K562 (cell line): Measurements from ENCODE around the gene PLEKHA1. TPM values are rescaled to one million over a fixed set of nuclear protein-coding genes. Genes with fewer than 3 reads are reported as not detected.

Experiments
- ATAC-seq: fragments of 200-7000 bp; cut with Tn5 transposase; 3 replicates; pipeline ENCODE4 v1.9.1; 2020; ENCODE audit warnings: moderate library complexity
- BruUV-seq: library from RNA; stranded (reverse); fragments of 400-500 nt; replicated peaks from 2 replicates; lab custom pipeline; 2021; lab: Mats Ljungman, UMichigan
- CTCF ChIA-PET: fragments of 300-600 bp; formaldehyde crosslinking; extraction: SDS; loops from one replicate; lab custom pipeline; 2021; ENCODE audit warnings: low intra/inter-chr PET ratio; lab: Yijun Ruan, JAX
- POLR2A ChIA-PET: fragments of 300-600, 350-650 bp; sonication (Branson Sonifier 250); formaldehyde crosslinking; extraction: SDS; loops from one replicate; lab custom pipeline; 2021; ENCODE audit warnings: antibody characterized with exemption, inconsistent platforms; lab: Yijun Ruan, JAX
- DNase-seq, 4 experiments: peaks; one replicate each; pipeline versions ENCODE4 v3.0.0 to v3.0.0-alpha.2; 2011 to 2018; ENCODE audit warnings: low spot score in 3 of 4, mixed read lengths in 3 of 4; ENCODE audit errors: extremely low read depth in 1 of 4
- FAIRE-seq: peaks from 2 replicates; lab custom pipeline; 2011; peaks lifted over from hg19 to GRCh38; lab: Jason Lieb, UNC
- H2AFZ ChIP-seq: 2 replicates; pipeline ENCODE4 v1.6.0; 2011; ENCODE audit warnings: low read depth, low read length, control low read depth, inconsistent platforms
- H3K27ac ChIP-seq: fragments of 200-600 bp; 3 replicates; pipeline ENCODE4 v1.8.0; 2011; ENCODE audit warnings: low read depth, mild to moderate bottlenecking, control low read depth, inconsistent platforms, low read length, moderate library complexity, mixed read lengths; ENCODE audit errors: extremely low read depth
- H3K27me3 ChIP-seq, 2 experiments: fragments of 300-600 bp in 1 of 2; 2 replicates in 1 of 2; 3 replicates in 1 of 2; pipeline versions ENCODE4 v1.6.0 to v1.8.0; 2011; ENCODE audit warnings: inconsistent platforms in 2 of 2, low read length in 2 of 2, mild to moderate bottlenecking in 1 of 2, mixed read lengths in 1 of 2, moderate library complexity in 1 of 2; ENCODE audit not compliant: control insufficient read depth in 2 of 2, insufficient read depth in 2 of 2
- H3K36me3 ChIP-seq: fragments of 300-600 bp; 3 replicates; pipeline ENCODE4 v1.8.0; 2011; ENCODE audit warnings: mild to moderate bottlenecking, low read length, inconsistent platforms; ENCODE audit not compliant: control insufficient read depth, insufficient read depth
- H3K4me1 ChIP-seq, 2 experiments: fragments of 200-600 bp in 1 of 2; replicated peaks in 1 of 2; 2 replicates in 1 of 2; 3 replicates in 1 of 2; pipeline versions ENCODE4 v1.5.1 to v1.8.0; 2011; ENCODE audit warnings: inconsistent platforms in 2 of 2, low read length in 2 of 2, mild to moderate bottlenecking in 1 of 2, mixed read lengths in 1 of 2, moderate library complexity in 1 of 2; ENCODE audit not compliant: control insufficient read depth in 2 of 2, insufficient read depth in 2 of 2
- H3K4me2 ChIP-seq: 2 replicates; pipeline ENCODE4 v1.6.1; 2011; ENCODE audit warnings: low read length, control low read depth, inconsistent platforms, mixed read lengths; ENCODE audit not compliant: insufficient read depth
- H3K4me3 ChIP-seq: fragments of 200-600 bp; sonication (generic), shearing (Covaris generic); 2 replicates; pipeline ENCODE4 v1.5.1; 2016; ENCODE audit warnings: control low read depth, inconsistent platforms
- H3K79me2 ChIP-seq: fragments of 200-600 bp; 3 replicates; pipeline ENCODE4 v1.8.0; 2011; ENCODE audit warnings: low read length, inconsistent platforms; ENCODE audit not compliant: control insufficient read depth, insufficient read depth
- H3K9ac ChIP-seq, 2 experiments: 2 replicates each; pipeline versions ENCODE4 v1.6.0 to v1.6.1; 2011; ENCODE audit warnings: low read depth in 2 of 2, low read length in 2 of 2, control low read depth in 1 of 2, inconsistent platforms in 1 of 2, mild to moderate bottlenecking in 1 of 2, mixed read lengths in 1 of 2; ENCODE audit not compliant: insufficient read depth in 1 of 2
- H3K9me1 ChIP-seq: one replicate; pipeline ENCODE4 v1.6.0; 2011; ENCODE audit warnings: inconsistent platforms, mild to moderate bottlenecking, low read length, moderate library complexity; ENCODE audit not compliant: control insufficient read depth, insufficient read depth
- H3K9me3 ChIP-seq: replicated peaks from 2 replicates; pipeline ENCODE4 v1.5.1; 2011; ENCODE audit warnings: low read depth, low read length, inconsistent platforms; ENCODE audit not compliant: control insufficient read depth, insufficient read depth
- H4K20me1 ChIP-seq: replicated peaks from 2 replicates; pipeline ENCODE4 v1.6.1; 2011; ENCODE audit warnings: low read length, inconsistent platforms, mixed read lengths; ENCODE audit not compliant: control insufficient read depth, insufficient read depth
- FOSL1 ChIP-seq: fragments of 200-800 bp; sonication (Bioruptor generic); conservative IDR thresholded peaks from 2 replicates; pipeline ENCODE4 v1.6.1; 2016; ENCODE audit warnings: missing genetic modification characterization, missing compliant biosample characterization
- MBD1 ChIP-seq: fragments of 250-450 bp; sonication (Bioruptor Pico); IDR thresholded peaks from 2 replicates; pipeline ENCODE4 v1.8.0; 2022; ENCODE audit warnings: inconsistent platforms
- ZSCAN29 ChIP-seq: fragments of 450-650 bp; IDR thresholded peaks from 2 replicates; pipeline ENCODE4 v1.6.1; 2017
- WGBS: fragments of 100-300 bp; shearing (Covaris generic); methylation state at CpG from one replicate; pipeline ENCODE4 v1.1.6; 2016; ENCODE audit warnings: low coverage, mixed read lengths; ENCODE audit not compliant: insufficient coverage; ENCODE audit errors: missing lambda C conversion rate; 5-methylcytosine and 5-hydroxymethylcytosine counted together
- in situ Hi-C: fragments of 300-500 bp; cut with MboI; formaldehyde crosslinking; loops from 4 replicates; pipeline ENCODE4 v1.15.0; 2018; ENCODE audit warnings: inconsistent platforms, mixed read lengths
- intact Hi-C: fragments of 100-400 bp; cut with micrococcal nuclease; formaldehyde crosslinking; loops from 2 replicates; pipeline ENCODE4 v1.14.2; 2022
- polyA plus RNA-seq, 8 experiments: library from polyadenylated mRNA; depleted of rRNA in 4 of 8; stranded (reverse) in 5 of 8; unstranded in 3 of 8; fragments of >200 nt; fragmentation: Nextera tagmentation in 2 of 8; fragmentation: Illumina TruSeq in 1 of 8; extraction: Ambion mirVana in 2 of 8; extraction: Trizol in 1 of 8; gene quantifications; 2 replicates each; pipeline versions ENCODE4 v1.2.1 to v1.2.3, GENCODE V29; 2011 to 2014; ENCODE audit warnings: inconsistent platforms in 1 of 8, missing spikeins in 1 of 8
- total RNA-seq, 7 experiments: library from RNA; depleted of rRNA in 6 of 7; stranded (reverse); fragments of >200 nt in 6 of 7; fragmentation: Illumina TruSeq in 2 of 7; extraction: Trizol in 2 of 7; gene quantifications; 2 replicates each; pipeline versions ENCODE4 v1.2.1 to v1.2.3, GENCODE V29; 2011 to 2021; ENCODE audit warnings: low replicate concordance in 1 of 7
- TF ChIP-seq, protein P1 (sequence below): sonication (generic); formaldehyde crosslinking; IDR thresholded peaks from 2 replicates; pipeline ENCODE4 v1.8.0; 2022; ENCODE audit warnings: missing genetic modification reagents, mild to moderate bottlenecking, moderate library complexity, borderline replicate concordance

PLEKHA1 gene
- total and polyA plus RNA-seq, 9 of the 15 experiments (the other 6 are each of a cell fraction or from before 2014, with no cell fraction given): 0.05 to 4.7 (median 1.0) TPM

DNA sequence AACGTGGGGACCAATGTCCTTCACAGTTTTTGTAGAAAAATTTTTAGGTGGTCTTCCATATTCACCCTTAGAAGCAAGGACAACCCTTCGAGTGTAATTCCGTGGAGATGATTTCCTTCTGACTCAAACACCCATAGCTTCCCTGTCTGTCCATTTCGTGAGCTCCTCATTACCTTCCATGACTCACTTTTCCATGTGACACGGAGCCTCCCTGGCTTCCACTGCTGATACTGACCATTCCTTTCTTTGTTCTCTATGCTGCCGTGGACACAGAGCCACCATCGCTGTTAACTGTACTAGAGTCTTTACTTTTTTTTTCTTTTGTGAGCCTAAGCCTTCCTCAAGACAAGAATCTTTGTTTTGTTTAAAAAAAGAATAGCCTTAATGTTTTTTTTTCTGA, 67.5 kb downstream of the PLEKHA1 start:
- intact Hi-C loops: no loop called here
- 0% methylated on average over 7 of the region's 7 CpGs for WGBS
- Histone ChIP-seq H3K4me1 (no peaks in the 10 kb centered on the region), H3K9me3 (no peaks in the 10 kb centered on the region), H4K20me1 (no peaks in the 10 kb centered on the region), H3K27me3 (no peaks in the 10 kb centered on the region), H3K4me3 (no peak overlapping the region), H3K9ac (no peak overlapping the region), H2AFZ (no peak overlapping the region), H3K4me2 (no peak overlapping the region), H3K27ac (no peak overlapping the region), H3K79me2 (no peaks in the 10 kb centered on the region), H3K9me1 (no peaks in the 10 kb centered on the region), H3K36me3 (no peaks in the 10 kb centered on the region)
- in situ Hi-C loops: loop anchor here (25.0 kb wide), 1 partner anchor 305 kb away; no protein-coding TSS in a partner anchor
- DNase-seq: no peak
- no peak for FAIRE-seq
- POLR2A ChIA-PET: interaction anchor here (0.6 kb wide), 1 partner anchor 81 kb away, joined by 3 read pairs; no protein-coding TSS in a partner anchor
- no TSS peak for BruUV-seq
- TF ChIP-seq FOSL1 (tag): peak; percentile 36
- TF ChIP-seq, protein P1, sequence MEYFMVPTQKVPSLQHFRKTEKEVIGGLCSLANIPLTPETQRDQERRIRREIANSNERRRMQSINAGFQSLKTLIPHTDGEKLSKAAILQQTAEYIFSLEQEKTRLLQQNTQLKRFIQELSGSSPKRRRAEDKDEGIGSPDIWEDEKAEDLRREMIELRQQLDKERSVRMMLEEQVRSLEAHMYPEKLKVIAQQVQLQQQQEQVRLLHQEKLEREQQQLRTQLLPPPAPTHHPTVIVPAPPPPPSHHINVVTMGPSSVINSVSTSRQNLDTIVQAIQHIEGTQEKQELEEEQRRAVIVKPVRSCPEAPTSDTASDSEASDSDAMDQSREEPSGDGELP (CRISPR knock-in tag): no peak
- CTCF ChIA-PET: no interaction called here
- ATAC-seq: no peak

DNA sequence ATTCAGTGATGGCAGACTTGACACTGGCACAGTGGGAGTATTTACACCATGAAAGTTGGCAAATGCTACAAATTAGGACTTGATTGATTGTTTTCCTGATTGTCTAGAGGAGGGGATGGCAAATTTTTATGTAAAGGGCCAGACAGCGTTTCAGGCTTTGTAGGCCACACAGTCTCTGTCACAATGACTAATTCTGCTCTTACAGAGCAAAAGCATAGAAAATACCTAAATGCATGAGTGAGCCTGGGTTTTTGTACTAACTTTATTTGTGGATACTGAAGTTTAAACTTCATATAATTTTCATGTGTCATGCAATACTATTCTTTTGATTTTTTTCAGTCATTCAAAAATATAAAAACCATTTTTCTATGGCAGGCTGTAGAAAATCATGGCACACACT, 71.0 kb downstream of the PLEKHA1 start:
- FAIRE-seq (no peak), ATAC-seq (no peak), DNase-seq (no peak)
- Histone ChIP-seq H3K79me2 (no peaks in the 10 kb centered on the region), H3K27me3 (no peaks in the 10 kb centered on the region), H3K36me3 (no peaks in the 10 kb centered on the region), H2AFZ (no peak overlapping the region), H3K9me3 (no peaks in the 10 kb centered on the region), H3K9ac (no peak overlapping the region), H4K20me1 (no peaks in the 10 kb centered on the region), H3K4me1 (no peaks in the 10 kb centered on the region), H3K4me3 (no peak overlapping the region), H3K4me2 (no peak overlapping the region), H3K27ac (no peak overlapping the region), H3K9me1 (no peaks in the 10 kb centered on the region)
- WGBS: no CpG with 5 or more reads among the region's 1 CpG
- ChIA-PET CTCF (no interaction called here), POLR2A (no interaction called here)
- in situ Hi-C loops: loop anchor here (25.0 kb wide), 1 partner anchor 308 kb away; no protein-coding TSS in a partner anchor
- intact Hi-C loops: no loop called here
- BruUV-seq: no TSS peak
- TF ChIP-seq ZSCAN29 (no peak), MBD1 (CRISPR knock-in tag) (no peak)
